CD1c-positive myeloid dendritic cell (primary cell): ENCODE measurements around the gene BSCL2.
"Not testable (repeated sequence)": the region's sequence is repeated elsewhere in the genome, so short reads cannot be mapped to it uniquely, and the experiment has no call there.

ENCODE experiments used
- DNase-seq: peaks from one replicate; pipeline ENCODE4 v3.0.0-alpha.2; 2016; ENCODE audit errors: extremely low spot score

Gene BSCL2

DNA sequence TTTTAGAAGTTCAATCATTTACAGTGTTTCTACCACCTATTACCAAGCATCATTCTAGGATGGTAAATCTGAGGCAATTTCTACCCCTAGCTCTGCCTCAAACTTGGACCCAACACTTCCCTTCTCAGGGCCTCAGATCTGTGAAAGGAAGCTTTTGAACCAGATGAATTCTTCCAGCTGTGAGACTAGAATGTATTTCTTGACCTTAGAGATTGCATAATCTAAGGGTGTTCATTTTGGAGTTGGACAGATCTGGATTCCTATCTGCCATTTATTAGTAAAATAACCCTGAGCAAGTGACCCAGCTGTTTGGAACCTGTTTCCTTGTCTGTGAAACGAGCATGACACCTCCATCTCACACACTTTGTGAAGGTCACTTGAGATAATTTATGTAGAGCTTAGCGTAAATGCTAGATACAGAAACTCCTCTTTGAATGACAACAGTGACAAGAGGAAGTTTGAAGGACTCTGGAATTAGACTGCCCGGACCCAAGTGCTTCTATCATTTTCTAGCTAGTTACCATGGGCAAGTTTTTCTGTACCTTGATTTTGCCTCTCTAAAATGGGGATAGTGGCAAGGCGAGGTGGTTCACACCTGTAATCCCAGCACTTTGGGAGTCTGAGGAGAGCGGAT, 50.3 kb downstream of the BSCL2 start:
- no peak for DNase-seq

- DNase-seq, result no peak
Measured at GRCh38 chr11:62654297-62654696, 52.9 kb downstream of the BSCL2 start.

DNA sequence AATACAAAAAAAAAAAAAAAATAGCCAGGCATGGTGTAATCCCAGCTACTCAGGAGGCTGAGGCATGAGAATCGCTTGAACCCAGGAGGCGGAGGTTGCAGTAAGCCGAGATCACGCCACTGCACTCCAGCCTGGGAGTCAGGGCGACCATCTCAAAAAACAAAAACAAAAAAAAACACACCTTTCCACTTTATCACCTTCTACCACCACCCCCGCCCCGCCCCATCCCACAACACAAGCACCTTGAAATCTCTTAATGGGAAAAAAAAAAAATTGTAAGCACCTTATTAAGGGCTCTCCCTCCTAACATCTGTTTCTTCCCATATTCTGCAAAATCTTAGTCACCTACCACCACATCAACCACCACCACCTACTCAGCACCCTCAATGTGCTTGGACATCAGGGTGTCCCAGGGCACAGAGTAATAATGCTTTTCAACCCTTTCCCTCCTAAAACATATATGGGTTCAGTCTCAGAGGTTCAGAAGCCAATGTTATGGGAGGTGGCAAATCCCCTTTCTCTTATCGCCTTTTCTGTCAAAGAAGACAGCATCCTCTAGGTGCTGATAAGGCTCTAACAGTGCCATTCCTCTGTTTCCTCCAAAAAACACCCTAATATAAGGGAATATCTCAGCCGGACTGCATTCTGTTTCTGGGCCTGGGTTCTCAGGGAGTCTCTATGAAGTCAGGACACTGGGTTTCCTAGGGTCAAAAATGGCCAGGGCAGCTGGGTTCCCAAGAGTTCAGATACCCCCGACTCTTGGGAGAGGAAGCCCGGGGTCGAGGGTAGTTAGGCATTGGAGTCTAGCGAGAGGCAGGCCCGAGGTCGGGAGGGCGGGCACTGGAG, 54.8 kb downstream of the BSCL2 start:
- no peak for DNase-seq

- not testable (repeated sequence) for DNase-seq
Measured at GRCh38 chr11:62650283-62650682, 56.9 kb downstream of the BSCL2 start.

- no peak for DNase-seq
Measured at GRCh38 chr11:62649486-62649885, 57.7 kb downstream of the BSCL2 start.

DNA sequence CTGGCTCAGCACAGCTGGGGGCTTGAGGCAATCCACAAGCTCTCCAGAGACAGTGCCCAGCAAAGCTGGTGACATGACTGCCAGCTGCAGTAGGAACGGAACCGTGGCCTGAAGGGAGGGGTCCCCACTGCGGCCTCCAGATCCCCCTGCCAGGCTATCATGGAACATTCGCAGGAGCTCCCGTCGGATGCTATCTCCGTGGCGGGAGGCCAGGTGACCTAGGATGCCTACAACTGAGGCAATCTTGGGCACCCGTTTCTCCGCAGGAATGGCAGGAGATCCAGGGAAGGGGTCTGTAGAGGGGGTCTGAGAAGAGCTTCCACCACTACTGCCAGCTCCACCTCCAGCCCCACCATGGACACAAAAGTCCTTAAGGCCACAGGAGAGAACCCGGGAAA, 58.3 kb downstream of the BSCL2 start:
- DNase-seq, result no peak

DNA sequence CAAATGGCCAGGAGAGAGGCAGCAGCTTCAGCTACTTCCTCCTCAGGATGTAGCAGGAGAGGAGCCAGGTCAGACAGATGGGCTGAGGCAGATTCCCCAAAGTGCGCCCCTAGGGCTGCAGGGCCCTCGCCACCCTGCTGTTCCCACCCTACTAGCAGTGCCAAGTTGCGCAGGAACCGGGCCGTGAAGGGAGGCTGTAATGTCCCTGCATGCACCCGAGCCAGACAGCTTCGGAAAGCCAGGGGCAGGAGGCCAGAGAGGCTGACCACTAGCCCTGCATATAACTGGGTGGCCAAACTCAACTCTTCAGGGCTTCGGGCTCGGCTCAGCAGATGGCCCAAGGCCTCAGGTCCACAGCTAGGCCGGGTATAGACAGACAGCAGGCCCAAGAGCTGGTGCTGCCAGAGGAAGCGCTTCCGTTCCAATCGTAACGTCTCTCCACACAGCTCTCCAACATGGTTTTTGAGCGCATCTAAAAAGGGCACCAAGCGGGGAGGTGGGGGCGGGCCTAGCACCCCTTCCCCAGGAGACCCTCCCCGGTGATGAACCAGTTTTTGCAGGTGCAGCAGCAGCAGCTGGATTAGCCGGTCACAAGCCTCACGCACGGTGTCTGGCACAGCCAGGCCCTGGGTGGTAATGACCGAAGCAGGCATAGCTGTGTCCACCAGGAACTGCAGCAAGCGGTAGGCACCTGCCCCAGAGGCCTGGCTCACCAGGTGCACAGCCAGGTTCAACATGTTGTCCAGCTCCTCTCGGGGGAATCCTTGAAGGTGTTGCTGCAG, 58.8 kb downstream of the BSCL2 start:
- no peak for DNase-seq

- DNase-seq, result no peak
Measured at GRCh38 chr11:62647609-62648005, 59.6 kb downstream of the BSCL2 start.

- no peak for DNase-seq
Measured at GRCh38 chr11:62646825-62647608, 60.2 kb downstream of the BSCL2 start.

GRCh38 chr11:62645946-62646824, 61.0 kb downstream of the BSCL2 start, which contains the start of gene GANAB:
GANAB (minus strand) TSS chr11:62646613; CDS start chr11:62646599, 14 bp downstream.
- peak; percentile 99 for DNase-seq

DNA sequence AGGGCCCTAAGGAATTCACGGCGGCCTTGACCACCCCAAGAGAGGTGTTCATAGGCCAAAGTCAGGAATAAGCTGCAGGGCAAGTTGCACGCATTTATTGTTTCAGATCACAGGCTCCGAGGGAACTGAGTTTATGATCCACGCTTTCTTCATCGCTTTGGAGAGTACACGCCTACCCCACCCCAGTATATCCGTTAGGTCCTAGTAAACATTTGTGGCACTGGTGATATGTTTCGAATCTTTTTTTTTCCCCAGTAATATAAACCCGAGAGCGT, 61.6 kb downstream of the BSCL2 start:
- DNase-seq, result peak; percentile 3

- DNase-seq, result no peak
Measured at GRCh38 chr11:62644220-62644619, 63.0 kb downstream of the BSCL2 start.
